G401 (cell line): ENCODE data around the gene GPR18. TPM values are rescaled to one million over a fixed set of nuclear protein-coding genes. Genes with fewer than 3 reads are reported as not detected.

Experiments used
- DNase-seq: peaks from one replicate; pipeline ENCODE4 v3.0.0-alpha.2; 2015; ENCODE audit warnings: low spot score
- in situ Hi-C: cut with HindIII; loops from 2 replicates; pipeline ENCODE4 v1.10.0; 2016; ENCODE audit warnings: low sequenced_read_pairs, mixed read lengths
- total RNA-seq: library from RNA; depleted of rRNA; stranded (reverse); fragments of >200 nt; shearing (Covaris generic); gene quantifications from 2 replicates; pipeline ENCODE4 v1.2.3, GENCODE V29; 2014

Gene GPR18
- total RNA-seq, 1 experiment from 2014 or later: not detected

DNA sequence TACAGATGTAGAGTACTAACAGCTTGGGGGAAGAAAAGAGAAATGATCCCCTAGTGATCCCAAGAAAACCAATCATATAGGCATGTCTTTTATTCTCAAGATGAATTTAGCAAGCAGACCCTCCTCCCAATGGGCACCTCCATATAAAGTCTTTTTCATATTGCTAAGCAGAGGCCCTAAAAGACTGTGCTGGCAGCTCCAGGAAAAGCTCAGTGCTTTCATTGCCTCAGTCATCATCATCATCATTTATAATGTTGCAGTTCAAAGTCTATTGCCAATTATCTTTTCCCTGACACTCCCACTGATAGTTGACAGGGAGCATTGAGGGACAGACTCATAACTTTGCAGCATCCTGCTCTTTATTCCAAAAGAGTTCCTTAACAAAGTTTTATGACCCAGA lies 36.0 kb upstream of the GPR18 start:
- in situ Hi-C loops: no loop called here
- no peak for DNase-seq

DNA sequence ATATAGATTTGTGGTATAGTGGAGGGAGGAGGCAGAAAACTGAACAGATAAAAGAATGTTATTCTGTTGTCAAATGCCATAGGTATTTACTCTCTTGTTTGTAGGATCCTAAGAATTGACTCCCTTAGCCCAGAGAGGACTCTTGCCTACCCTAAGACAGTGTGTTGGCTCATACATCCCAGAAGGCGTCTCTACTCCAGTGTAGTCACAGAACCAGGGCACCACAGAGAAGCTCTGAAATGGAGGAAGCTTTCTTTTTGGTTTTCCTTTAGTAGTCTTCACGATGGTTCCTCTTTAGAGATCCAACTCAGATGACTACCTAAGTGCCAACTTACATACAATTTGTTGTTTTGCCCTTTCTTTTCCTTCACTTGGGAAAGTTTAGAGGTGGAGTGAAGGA lies 35.0 kb upstream of the GPR18 start:
- in situ Hi-C loops: no loop called here

DNA sequence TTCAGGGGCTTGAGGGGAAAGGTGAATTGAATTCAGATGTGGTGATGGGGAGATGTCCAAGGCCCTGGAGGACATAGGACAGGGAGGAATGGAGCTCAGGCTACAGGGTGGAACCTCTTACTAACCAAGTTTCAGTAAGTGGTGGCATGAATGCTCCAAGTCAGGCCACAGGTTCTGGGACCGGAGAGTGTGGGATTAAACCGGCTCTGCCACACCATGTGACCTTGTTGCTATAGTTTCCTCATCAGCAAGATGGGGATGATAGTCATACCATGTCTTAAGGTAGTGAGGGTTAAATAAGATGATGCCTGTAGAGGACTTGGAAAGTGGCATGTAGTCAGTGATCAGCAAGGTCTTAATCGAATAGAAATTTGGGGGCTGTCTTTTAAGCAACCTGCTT lies 32.7 kb upstream of the GPR18 start:
- no peak for DNase-seq
- in situ Hi-C loops: no loop called here

More for the DNA sequence above, 35.0 kb upstream of the GPR18 start:
- no peak for DNase-seq

DNA sequence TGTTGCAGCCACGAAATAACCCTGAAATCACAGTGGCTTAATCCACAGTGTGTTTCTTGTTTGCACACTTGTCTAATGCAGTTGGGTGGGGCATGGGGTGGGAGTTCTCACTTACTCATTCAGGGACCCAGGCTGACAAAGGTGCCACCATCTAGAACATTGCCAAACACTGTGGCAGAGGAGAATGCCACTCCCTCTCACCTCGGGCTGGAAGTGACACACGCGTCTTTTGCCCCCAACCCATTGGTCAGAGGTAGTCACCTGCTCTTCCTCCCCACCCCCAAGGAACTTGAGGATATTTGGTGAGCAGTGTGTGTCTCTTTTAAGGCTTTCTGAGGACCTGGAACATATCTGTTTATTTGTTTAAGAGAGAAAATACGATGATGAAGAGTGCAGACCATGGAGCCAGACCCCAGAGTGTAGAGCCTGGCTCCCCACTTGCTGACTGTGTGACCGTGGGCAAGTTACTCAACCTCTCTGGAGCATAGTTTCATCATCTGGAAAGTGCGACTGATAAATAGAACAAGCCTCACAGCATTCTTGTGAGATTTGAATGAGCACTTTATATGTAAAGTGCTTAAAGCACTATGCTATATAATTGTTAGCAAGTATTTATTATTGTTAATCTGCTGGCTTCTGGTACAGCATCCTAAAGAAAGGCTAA lies 31.6 kb upstream of the GPR18 start:
- no peak for DNase-seq
- in situ Hi-C loops: no loop called here

DNA sequence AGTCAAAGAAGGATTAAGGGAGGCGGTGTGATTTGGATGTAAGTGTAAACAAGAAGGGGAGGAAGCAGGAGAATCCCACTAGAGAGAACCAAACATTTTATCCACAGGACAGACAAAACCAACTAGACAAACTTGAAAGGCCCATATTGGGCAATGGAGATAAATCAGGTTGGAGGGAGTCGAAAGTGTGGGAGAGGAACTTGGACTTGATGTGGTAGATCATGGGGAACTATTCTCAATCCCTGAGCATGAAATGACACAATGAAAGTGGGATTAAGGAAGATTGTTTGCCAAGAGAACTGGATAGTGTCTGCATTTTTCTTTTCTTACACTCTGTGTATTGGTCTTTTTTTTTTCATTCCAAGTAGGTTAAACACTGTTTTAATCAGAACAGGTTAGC lies 31.1 kb upstream of the GPR18 start:
- in situ Hi-C loops: no loop called here
- DNase-seq: no peak

DNA sequence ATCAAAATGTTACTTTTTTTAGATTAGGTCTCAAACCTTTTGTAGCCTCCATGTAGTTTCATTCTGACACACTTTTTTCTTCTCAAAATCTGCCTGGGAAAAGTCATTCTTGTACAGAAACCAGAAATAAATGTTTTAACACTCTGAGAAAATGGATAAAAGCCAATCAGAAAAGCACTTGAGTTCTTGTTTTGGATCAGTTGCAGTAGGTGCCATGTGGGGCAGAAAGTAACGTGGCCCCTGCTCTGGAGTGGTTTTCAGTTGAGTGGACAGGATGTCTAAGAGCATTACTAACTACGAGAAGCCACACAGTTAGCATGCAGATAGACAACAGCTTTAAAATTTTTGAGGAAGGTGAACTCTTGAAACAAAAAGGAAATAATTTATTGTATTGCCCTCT lies 29.9 kb upstream of the GPR18 start:
- peak; percentile 22 for DNase-seq
- in situ Hi-C loops: no loop called here

DNA sequence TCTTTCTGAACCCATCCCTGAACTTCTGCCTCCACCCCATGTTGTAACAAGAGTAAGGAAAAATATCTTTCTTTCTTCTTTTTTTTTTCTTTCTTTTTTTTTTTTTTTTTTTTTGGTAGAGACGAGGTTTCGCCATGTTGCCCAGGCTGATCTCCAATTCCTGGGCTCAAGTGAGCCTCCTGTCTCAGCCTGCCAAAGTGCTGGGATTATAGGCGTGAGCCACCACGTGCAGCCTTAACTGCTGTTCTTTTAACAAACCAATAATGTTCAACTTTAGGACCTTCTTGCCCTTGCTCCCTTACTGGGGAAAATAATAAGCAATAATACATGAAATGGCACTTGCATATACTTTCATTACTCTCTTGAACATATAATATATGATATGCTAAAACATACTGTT lies 29.4 kb upstream of the GPR18 start:
- DNase-seq: no peak
- in situ Hi-C loops: no loop called here

DNA sequence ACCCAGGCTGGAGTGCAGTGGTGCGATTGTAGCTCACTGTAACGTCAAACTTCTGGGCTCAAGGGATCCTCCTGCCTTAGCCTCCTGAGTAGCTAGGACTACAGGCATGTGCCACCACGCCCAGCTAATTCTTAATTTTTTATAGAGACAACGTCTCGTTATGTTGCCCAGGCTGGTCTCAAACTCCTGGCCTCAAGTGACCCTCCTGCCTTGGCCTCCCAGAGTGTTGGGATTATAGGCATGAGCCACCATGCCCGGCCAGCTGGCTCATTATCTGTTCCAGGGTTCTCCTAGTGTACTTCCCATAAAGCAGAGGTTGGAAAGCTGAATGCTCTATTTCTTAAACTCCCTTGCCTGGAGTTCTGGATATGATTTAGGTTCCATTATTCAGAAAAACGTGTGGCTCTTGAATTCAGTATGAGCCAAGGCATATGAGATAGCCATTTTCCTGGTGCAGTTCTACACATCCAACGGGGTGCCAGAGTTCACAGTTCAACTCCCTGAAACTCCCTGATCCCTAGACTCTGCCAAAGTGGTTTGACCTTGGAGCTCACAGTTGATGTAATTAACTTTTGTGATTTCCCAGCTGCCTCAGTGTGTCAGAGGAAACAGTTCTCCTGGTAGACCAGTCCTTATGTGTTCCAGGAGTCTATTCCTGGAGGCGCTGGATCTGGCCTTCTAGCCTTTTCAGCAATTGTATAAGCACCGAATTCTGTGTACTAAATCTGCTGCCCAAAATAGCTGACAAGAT lies 27.4 kb upstream of the GPR18 start:
- no peak for DNase-seq
- in situ Hi-C loops: no loop called here

DNA sequence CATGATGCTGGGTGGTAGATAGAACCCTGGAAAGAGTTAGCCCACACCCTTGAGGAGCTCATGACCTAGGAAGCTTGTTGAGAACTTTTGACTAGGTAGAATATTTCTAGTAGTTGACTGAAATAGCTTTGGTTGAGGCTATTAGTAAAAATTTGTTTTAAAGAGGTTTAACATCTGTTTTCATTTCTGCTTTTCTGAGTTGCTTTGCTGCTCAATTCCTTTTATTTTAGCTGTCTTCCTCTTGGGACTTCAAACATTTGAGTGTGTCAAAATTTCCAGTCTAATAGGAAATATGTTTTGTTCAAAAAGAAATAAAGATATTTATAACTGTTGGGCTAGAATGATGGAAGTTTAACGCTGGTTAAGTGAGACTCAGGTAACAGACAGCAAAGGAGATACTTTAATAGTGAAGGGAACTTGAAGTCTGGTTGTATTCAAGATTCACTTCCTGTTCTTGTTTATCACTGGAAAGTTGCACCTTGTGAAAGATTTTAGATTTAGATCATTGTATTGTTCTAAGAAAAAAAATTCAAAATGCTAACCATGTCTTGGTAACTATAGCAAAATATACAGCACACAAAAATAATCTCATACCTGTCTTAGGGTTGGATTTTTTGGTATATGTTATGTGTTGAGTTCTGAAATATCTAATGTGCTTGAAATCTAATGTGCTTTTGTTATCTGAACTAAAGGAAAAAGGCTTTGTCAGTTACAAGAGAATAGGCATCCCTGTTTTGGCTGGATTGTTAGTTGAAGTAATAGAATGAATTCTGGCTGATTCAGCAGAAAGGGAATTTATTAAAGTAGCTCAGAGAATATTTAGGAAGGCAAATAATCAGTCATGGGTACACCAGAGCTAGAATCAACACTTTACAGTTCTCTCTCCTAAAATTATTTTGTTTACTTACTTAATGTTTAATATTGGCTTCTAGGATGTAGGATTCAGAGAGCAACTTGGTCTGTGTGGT lies 24.4 kb upstream of the GPR18 start:
- no peak for DNase-seq
- in situ Hi-C loops: no loop called here

DNA sequence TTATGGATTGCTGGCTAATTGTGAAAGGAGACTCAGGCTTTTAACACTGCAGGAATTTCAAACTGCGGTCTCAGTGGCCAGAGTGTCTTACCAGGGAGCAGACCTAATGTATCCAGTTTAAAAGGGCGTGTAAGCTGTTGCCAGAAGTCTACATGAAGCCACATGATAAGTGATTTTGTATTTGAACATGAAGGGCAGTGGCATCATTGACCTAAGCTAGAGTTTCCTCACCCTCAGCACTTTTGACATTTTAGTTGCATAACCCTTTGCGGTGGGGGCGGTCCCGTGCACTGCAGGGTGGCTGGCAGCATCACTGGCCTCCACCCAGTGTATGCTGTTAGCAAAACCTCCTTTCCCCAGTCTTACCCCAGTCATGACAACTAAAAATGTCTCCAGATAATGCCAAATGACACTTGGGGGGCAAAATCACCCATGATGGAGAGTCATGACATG lies 23.7 kb upstream of the GPR18 start:
- in situ Hi-C loops: no loop called here

DNA sequence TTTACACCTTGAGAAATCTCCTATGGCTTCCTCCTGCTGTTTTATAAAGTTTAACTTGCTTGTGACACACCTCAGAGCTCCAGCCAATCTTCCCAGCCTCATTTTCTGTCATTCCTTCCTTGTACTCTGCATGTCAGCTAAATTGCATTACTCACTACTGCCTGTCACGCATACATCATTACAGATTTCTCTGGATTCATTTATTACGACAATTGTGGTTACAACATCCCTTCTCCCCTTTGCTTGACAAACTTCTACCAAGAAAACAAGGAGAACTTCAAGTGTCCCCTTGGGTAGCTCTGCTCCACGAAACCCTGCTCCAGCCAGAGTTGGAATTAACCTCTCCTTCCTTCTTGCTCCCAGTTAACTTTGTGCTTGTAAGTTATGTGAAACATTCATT lies 22.0 kb upstream of the GPR18 start:
- DNase-seq: no peak
- in situ Hi-C loops: no loop called here

More for the DNA sequence above, 23.7 kb upstream of the GPR18 start:
- DNase-seq: no peak

DNA sequence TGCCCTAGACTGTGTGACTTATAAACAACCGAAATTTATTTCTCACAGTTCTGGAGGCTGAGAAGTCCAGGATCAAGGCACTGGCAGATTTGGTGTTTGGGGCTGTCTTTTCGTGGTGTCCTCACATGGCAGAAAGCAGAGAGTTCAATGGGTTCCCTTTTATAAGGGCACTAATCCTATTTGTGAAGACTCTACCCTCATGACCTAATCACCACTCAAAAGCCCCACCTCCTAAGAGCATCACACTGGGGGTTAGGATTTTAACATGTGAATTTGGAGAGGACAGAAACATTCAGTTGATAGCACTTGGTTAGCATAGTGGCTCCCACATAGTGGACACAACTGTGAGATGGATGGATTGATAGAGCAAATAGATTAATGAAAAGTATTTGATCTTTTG lies 21.5 kb upstream of the GPR18 start:
- DNase-seq: no peak
- in situ Hi-C loops: no loop called here

DNA sequence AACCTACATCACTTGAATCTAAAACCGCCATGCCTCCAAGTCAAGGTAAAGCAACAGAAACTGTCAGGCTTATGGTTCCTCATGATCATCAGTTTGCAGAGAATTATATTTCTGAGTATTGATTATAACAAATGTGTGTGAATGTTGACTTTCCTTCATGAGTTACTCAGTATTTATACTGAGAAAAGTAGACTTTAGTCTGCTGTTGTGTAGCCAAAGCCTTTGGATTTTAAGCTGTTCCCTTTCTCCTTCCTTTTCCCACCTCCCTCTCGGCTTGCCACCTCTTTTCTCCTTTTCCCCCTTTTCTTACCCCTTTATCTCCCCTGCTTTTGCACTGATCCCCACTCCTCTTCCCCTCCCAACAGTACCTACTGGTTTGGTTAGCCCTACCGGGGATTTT lies 20.7 kb upstream of the GPR18 start:
- DNase-seq: no peak
- in situ Hi-C loops: no loop called here

DNA sequence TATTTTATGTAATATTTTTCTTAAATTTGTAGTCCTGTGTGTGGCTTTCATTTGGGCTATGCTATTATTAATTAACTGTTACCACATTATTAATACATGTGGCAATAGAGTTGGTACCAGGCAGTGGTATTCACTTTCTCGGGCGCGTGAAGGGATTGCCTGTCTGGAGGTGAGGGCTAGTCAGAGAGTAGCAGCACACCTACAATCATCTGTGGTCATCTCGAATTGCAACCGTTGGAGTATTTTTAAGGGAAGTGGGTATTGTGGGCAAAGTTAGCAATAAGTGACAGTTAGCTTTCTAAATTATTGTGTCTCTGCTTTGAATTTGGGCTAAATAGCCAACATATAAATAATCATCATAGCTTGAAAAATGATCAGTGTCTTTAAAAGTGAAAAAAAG lies 20.0 kb upstream of the GPR18 start:
- no peak for DNase-seq
- in situ Hi-C loops: no loop called here

DNA sequence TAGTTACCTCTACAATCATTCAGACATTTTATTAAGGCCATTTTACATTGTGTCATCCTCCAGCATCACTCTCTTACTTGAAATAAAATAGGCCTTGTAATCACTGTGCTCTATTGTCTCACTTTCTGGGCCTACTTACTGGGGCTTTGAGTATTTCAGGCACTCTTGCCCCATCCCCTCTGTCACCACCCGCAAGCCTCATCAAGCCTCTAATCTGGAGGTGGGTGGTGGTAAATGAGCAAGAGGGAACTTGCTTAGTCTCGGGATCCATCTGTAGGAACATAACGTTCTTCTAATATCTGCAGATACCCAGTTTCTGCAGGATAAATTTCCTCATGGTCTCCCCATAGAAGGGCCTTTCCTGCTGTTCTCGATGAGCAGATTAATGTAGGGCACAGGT lies 19.4 kb upstream of the GPR18 start:
- in situ Hi-C loops: no loop called here
- DNase-seq: no peak

DNA sequence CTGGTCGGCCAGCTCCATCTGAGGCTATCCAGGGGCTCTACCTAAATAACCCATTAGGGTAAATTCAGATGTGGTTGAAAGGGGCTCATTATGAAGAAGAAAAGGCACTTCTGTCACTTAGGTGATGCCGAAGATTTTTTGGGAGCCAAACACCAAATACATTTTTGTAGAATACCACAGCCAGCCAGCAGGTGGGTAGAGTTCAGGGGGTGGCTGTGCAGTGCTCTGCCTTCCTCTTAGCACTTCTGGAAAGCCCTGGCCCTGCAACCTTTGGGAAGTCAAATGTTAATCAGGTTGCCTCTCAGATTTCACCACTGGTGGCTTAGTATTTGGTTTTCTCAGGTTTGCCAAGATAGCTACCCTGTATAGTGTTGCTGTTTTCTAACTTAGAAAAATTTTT lies 18.5 kb upstream of the GPR18 start:
- DNase-seq: no peak
- in situ Hi-C loops: no loop called here

DNA sequence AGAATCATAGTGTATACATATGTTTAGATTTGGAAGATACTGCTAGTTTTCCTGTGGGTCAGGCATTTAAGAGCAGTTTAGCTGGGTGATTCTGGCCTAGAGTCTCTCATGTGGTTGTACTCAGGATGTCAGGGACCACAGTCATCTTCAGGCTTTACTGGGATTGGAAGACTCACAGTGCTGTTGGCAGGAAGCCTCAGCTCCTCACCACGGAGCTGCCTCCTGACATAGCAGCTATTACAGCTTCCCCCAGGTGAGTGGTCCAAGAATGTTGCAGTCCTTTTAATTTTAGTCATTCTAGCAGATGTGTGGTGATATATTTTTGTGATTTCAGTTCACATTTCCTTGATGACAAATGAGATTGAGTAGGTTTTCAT lies 16.9 kb upstream of the GPR18 start:
- DNase-seq: peak; percentile 35
- in situ Hi-C loops: no loop called here

DNA sequence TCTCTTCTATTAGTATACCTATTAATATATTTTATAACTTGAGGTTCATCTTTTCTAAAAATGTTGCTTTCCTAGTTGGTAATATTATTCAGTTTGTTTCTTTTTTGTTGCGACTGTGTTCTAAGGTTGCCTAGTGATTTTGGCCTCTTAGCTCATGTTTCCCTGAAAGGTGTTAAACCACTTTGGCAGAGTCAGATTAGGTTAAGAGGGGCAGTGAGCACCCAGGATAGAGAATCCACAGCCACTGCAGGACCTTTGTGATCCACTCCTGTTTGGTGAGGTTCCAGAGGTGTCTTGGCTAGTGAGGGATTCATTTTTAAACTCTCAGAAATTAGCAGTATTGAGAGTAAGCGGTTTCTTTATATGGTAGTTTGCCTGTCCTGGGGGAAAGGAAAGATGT lies 14.9 kb upstream of the GPR18 start:
- in situ Hi-C loops: no loop called here
- DNase-seq: no peak

DNA sequence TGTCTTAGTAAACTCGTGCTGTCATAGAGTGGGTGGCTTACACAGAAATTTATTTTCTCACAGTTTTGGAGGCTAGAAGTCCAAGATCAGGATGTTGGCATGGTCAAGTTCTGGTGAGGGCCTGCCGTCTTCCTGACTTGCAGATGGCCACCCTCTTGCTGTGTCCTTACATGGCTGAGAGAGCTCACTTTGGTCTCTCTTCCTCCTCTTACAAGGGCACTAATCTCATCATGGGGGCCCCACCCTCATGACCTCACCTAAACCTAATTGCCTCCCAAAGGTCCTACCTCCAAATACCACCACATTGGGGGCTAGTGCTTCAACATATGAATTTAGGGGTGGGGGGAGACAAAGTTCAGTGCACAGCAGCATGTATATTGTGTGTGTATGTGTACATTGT lies 14.3 kb upstream of the GPR18 start:
- DNase-seq: no peak
- in situ Hi-C loops: no loop called here

DNA sequence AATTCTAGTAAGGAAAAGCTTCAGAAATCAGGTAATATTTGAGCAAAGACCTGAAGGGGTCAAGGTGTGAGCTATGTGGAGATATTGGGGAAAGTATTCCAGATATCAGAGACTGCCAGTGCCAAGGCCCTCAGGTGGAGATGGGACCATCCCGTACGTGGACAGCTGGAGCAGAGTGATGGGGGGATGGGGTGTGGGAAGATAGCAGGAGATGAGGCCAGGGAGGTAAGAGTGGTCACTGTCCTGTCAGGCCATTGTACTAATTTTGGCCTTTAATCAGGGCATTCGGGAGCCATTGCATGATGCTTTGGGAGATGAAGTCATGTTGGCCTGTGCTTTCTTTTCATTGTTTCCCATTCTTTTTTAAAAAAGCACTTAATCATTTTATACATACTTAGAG lies 13.1 kb upstream of the GPR18 start:
- in situ Hi-C loops: no loop called here
- DNase-seq: no peak
